ENCODE measurements around the gene SYCE1L. TPM values are rescaled to one million over a fixed set of nuclear protein-coding genes. Genes with fewer than 3 reads are reported as not detected.

The SYCE1L gene
- total RNA-seq, 1 donor from 2014 or later: 18.3 TPM

DNA sequence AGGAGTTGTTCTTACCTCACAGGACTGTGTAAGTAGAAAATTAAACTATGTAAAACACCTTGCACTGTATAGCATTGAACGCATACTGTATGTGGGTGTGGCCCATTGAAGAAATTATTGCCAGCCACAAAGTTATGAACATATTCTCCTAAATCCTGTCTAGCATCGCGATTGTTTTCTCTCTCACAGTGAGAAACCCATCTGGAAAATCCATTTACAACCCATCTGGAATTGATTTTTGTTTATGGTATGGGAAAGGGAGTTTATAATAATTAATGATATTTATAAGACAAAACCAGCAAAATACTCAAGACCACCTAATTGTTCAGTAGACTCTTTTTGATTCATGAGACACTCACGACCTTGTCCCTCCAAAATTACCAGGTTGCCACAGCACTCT, 30.3 kb upstream of the SYCE1L start:
- peaks cover 62% of the 10 kb centered on the region for H3K27me3 Mint-ChIP-seq (ENCODE audit: low read depth)
- no peaks in the 10 kb centered on the region for H3K4me1 Mint-ChIP-seq

DNA sequence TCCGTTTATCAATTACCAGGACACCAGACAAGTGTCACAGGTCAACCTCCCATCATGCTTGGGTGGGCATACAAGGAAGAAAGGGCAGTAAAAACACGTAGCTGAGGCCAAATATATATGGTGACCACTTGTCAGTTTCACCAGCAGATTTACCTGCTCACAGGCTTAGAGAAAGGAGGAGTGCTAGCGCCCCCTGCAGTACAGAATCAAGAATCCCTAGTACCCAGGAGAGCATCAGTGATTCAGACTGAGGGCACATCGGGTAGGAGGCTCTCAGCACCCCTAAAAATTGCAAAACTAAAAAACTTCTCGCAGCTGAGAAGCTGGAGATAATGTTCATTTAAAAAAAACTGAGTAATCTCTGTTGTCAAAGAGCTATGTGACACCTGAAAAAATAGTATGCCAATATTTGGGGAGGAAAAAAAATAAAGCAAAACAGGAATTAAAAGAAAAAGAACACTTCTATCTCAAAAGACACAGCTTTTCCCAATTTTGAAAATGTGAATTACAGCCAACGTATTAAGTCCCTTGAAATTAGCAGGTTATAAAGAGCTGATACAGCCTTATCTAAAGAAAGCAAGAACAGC, 29.5 kb upstream of the SYCE1L start:
- DNase-seq (ENCODE audit: low read depth, low spot score): peak; percentile 54

More for the DNA sequence above, 30.3 kb upstream of the SYCE1L start:
- H3K27ac Mint-ChIP-seq (ENCODE audit: unreplicated experiment): no peak overlapping the region
- no peaks in the 10 kb centered on the region for H3K9me3 Mint-ChIP-seq
- DNase-seq (ENCODE audit: low read depth, low spot score): no peak
- no peaks in the 10 kb centered on the region for H3K36me3 Mint-ChIP-seq (ENCODE audit: low read depth)
- no peak overlapping the region for H3K4me3 Mint-ChIP-seq
- TF ChIP-seq, protein P1, sequence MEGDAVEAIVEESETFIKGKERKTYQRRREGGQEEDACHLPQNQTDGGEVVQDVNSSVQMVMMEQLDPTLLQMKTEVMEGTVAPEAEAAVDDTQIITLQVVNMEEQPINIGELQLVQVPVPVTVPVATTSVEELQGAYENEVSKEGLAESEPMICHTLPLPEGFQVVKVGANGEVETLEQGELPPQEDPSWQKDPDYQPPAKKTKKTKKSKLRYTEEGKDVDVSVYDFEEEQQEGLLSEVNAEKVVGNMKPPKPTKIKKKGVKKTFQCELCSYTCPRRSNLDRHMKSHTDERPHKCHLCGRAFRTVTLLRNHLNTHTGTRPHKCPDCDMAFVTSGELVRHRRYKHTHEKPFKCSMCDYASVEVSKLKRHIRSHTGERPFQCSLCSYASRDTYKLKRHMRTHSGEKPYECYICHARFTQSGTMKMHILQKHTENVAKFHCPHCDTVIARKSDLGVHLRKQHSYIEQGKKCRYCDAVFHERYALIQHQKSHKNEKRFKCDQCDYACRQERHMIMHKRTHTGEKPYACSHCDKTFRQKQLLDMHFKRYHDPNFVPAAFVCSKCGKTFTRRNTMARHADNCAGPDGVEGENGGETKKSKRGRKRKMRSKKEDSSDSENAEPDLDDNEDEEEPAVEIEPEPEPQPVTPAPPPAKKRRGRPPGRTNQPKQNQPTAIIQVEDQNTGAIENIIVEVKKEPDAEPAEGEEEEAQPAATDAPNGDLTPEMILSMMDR (conservative IDR thresholded peaks at IDR 0.05): no peak

DNA sequence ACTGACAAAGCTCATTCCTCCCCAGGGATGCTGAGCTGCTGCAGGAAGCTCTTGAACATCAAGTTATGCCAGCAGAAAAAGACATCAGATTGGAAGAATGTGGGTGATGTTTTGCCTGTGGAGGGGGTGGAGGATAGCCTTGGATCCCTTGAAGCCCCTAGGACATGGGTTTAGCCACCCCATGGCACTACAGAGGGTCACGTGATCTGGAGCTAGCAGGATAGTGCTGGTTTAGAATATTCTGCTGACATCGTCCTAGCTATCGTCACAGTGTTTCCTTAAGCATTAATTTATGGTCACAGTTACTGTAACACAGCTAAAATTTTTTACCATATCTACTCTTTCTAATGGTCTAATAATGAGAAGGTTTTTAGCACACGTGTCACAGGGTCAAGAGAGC, 28.4 kb upstream of the SYCE1L start:
- Mint-ChIP-seq H3K9me3 (no peaks in the 10 kb centered on the region), H3K36me3 (ENCODE audit: low read depth) (no peaks in the 10 kb centered on the region), H3K4me3 (no peak overlapping the region), H3K4me1 (no peaks in the 10 kb centered on the region), H3K27ac (ENCODE audit: unreplicated experiment) (no peak overlapping the region), H3K27me3 (ENCODE audit: low read depth) (peaks cover 72% of the 10 kb centered on the region)
- TF ChIP-seq, protein P1 (conservative IDR thresholded peaks at IDR 0.05): no peak
- DNase-seq (ENCODE audit: low read depth, low spot score): no peak

More for the DNA sequence above, 29.5 kb upstream of the SYCE1L start:
- TF ChIP-seq, protein P1 (conservative IDR thresholded peaks at IDR 0.05): peak; percentile 80
- Mint-ChIP-seq H3K4me1 (no peaks in the 10 kb centered on the region), H3K27ac (ENCODE audit: unreplicated experiment) (no peak overlapping the region), H3K4me3 (no peak overlapping the region), H3K9me3 (no peaks in the 10 kb centered on the region), H3K27me3 (ENCODE audit: low read depth) (peaks cover 68% of the 10 kb centered on the region), H3K36me3 (ENCODE audit: low read depth) (no peaks in the 10 kb centered on the region)

DNA sequence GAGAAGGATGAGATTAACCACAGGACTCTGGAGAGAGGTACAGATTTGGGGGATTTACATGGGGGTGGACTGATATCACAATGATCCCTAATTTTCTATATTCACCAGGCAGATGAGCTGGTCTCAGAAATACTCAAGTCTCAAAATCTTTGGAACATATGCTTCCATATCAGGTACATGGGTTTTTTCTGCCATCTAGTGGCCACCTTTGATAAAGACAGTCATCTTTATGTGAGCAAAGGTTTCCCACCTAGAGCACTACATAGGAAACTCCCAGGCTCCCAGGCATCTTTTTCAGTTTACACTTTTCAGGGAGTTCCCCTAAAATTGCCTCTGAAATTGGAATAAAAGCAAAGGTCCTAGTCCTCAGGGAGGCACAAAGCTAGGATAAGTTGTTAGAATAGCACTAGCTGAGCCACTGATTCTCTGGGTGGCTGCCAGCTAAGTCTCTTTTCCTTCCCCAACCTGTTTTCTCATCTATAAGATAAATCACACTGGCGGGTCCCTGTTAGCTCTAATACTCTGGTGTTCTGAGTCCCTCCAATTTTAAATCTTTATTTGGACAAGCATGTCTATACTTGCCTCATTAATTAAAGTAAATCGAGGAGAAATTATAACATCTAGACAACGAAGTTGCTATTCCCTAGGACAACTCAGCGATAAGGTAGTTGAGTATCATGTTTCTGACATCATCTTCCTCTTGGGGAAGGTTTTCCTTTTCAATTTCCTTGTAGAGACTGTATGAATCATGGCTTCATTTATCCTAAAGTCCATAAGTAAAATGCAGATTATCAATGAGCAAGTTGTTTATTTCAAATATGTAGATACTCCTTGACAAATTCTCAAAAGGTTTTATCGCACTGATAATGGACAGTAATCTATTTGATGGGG, 27.2 kb upstream of the SYCE1L start:
- DNase-seq (ENCODE audit: low read depth, low spot score): peak; percentile 45
- H3K4me1 Mint-ChIP-seq: no peaks in the 10 kb centered on the region

DNA sequence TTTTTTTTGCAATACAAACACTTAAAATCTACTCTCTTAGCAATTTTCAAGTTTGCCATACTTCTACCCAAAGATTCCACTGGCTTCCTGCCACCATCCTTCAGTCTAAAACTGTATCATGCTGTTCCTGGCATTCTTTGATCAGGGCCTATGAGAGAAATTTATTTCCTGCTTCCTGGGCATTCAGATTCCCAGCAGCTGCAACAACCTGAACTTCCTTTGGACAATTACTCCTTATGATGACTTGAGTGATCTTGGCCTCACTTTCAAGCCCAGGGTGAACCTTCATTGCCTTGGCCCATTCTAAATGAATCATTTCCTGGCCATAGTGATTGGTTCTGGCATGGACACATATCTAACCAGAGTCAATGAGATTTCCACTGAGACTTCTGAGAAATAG, 26.3 kb upstream of the SYCE1L start:
- Mint-ChIP-seq H3K9me3 (no peaks in the 10 kb centered on the region), H3K27ac (ENCODE audit: unreplicated experiment) (no peak overlapping the region), H3K4me3 (no peak overlapping the region), H3K27me3 (ENCODE audit: low read depth) (peaks cover 77% of the 10 kb centered on the region), H3K36me3 (ENCODE audit: low read depth) (no peaks in the 10 kb centered on the region), H3K4me1 (no peaks in the 10 kb centered on the region)
- TF ChIP-seq, protein P1 (conservative IDR thresholded peaks at IDR 0.05): no peak
- no peak for DNase-seq (ENCODE audit: low read depth, low spot score)

More for the DNA sequence above, 27.2 kb upstream of the SYCE1L start:
- Mint-ChIP-seq H3K4me3 (no peak overlapping the region), H3K27me3 (ENCODE audit: low read depth) (peaks cover 78% of the 10 kb centered on the region), H3K9me3 (no peaks in the 10 kb centered on the region), H3K27ac (ENCODE audit: unreplicated experiment) (no peak overlapping the region), H3K36me3 (ENCODE audit: low read depth) (no peaks in the 10 kb centered on the region)
- TF ChIP-seq, protein P1 (conservative IDR thresholded peaks at IDR 0.05): peak; percentile 84
